IPS-20b (cell line): Measurements from ENCODE around the gene VMP1.

Source experiments
- H3K27ac ChIP-seq: one replicate; pipeline ENCODE4 v1.5.1; 2013; ENCODE audit warnings: low read length
- H3K27me3 ChIP-seq: 2 replicates; pipeline ENCODE4 v1.6.1; 2013; ENCODE audit warnings: mild to moderate bottlenecking, low read length, inconsistent platforms; ENCODE audit not compliant: insufficient read depth
- H3K36me3 ChIP-seq: 2 replicates; pipeline ENCODE4 v1.6.1; 2013; ENCODE audit warnings: low read depth, mild to moderate bottlenecking, inconsistent platforms, low read length, moderate library complexity; ENCODE audit not compliant: insufficient read depth
- H3K4me1 ChIP-seq: 2 replicates; pipeline ENCODE4 v1.6.1; 2013; ENCODE audit warnings: mild to moderate bottlenecking, control low read depth, inconsistent platforms, low read length, moderate library complexity; ENCODE audit not compliant: insufficient read depth
- H3K4me3 ChIP-seq: 2 replicates; pipeline ENCODE4 v1.5.1; 2013; ENCODE audit warnings: mild to moderate bottlenecking, low read length, inconsistent platforms
- H3K9ac ChIP-seq: 2 replicates; pipeline ENCODE4 v1.6.1; 2013; ENCODE audit warnings: low read depth, mild to moderate bottlenecking, inconsistent platforms, low read length, moderate library complexity
- H3K9me3 ChIP-seq: 2 replicates; pipeline ENCODE4 v1.6.1; 2013; ENCODE audit warnings: mild to moderate bottlenecking, low read depth, low read length, inconsistent platforms; ENCODE audit not compliant: insufficient read depth

VMP1 gene

DNA sequence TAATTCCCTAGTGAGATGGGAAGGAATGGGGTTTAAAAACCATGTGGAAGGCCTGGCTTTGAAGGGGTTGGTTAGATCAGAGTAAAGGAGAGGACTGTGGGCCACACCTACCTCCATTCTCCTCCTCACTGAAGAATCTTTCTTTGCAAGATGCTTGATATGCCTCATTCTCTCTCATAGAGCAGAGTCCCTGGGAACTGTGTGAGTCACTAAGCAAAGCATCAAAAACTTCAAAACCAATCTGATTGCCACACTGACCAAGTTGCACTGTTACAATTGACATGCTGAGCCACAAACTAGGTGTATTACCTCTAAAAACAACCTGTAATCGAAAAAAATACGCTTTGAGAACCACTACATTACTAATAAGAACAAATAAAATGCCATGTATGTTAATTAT is 183.3 kb downstream of the VMP1 start:
- H3K27me3 ChIP-seq = no peaks in the 10 kb centered on the region
- no peak overlapping the region for H3K27ac ChIP-seq
- no peak overlapping the region for H3K4me3 ChIP-seq
- no peaks in the 10 kb centered on the region for H3K9me3 ChIP-seq
- 0 out of 2 replicates have a peak, but pooled peaks cover 6% of the 10 kb centered on the region for H3K4me1 ChIP-seq
- H3K9ac ChIP-seq = no peak overlapping the region
- H3K36me3 ChIP-seq = peaks cover 19% of the 10 kb centered on the region
